HCT116 (cell line): ENCODE results near the gene ESRRG. TPM values are rescaled to one million over a fixed set of nuclear protein-coding genes. Genes with fewer than 3 reads are reported as not detected.

ENCODE experiments used
- ATAC-seq: fragments of 200-7000 bp; cut with Tn5 transposase; 2 replicates; pipeline ENCODE4 v1.9.1; 2020; ENCODE audit warnings: mild to moderate bottlenecking, moderate library complexity
- BruUV-seq: library from RNA; stranded (reverse); fragments of 400-500 nt; replicated peaks from 2 replicates; lab custom pipeline; 2021; lab: Mats Ljungman, UMichigan
- CTCF ChIA-PET: fragments of 300-600 bp; sonication (Branson Sonifier 250); formaldehyde crosslinking; loops from one replicate; lab custom pipeline; 2021; ENCODE audit warnings: antibody characterized with exemption; lab: Charles Lee
- POLR2A ChIA-PET: fragments of 300-600, 350-600 bp; sonication (Branson Sonifier 250); formaldehyde crosslinking; loops from one replicate; lab custom pipeline; 2021; ENCODE audit warnings: antibody characterized with exemption; lab: Charles Lee
- RAD21 ChIA-PET, 2 experiments: fragments of 300-600 bp; sonication (Branson Sonifier 250); formaldehyde crosslinking; loops; one replicate each; lab custom pipeline; 2023; ENCODE audit warnings: low total read pairs in 2 of 2; ENCODE audit not compliant: uncharacterized antibody in 2 of 2, unreplicated experiment in 2 of 2, low non-redundant PET in 1 of 2; lab: Charles Lee
- DNase-seq: peaks from one replicate; pipeline ENCODE4 v3.0.0-alpha.2; 2010; ENCODE audit warnings: low read depth, low spot score
- H2AFZ ChIP-seq: fragments of 200-600 bp; shearing (Covaris generic), sonication (generic); 2 replicates; pipeline ENCODE4 v1.6.1; 2017; ENCODE audit warnings: low read depth, mixed run types, mixed read lengths, antibody characterized with exemption, low read length; ENCODE audit not compliant: poor library complexity, severe bottlenecking
- H3K27ac ChIP-seq: 2 replicates; pipeline ENCODE4 v1.5.1; 2012; ENCODE audit warnings: low read depth, low read length
- H3K27me3 ChIP-seq: fragments of 200-600 bp; sonication (generic); 2 replicates; pipeline ENCODE4 v1.6.1; 2016; ENCODE audit warnings: mixed run types, low read length, mixed read lengths; ENCODE audit not compliant: insufficient read depth
- H3K36me3 ChIP-seq, 2 experiments: fragments of 200-500 bp in 1 of 2; fragments of 200-600 bp in 1 of 2; sonication (Bioruptor generic) in 1 of 2; sonication (generic) in 1 of 2; 2 replicates each; pipeline versions ENCODE4 v1.5.1 to v1.6.1; 2014 to 2016; ENCODE audit warnings: low read length in 2 of 2, inconsistent platforms in 1 of 2, mixed read lengths in 1 of 2, mixed run types in 1 of 2; ENCODE audit not compliant: insufficient read depth in 2 of 2, control insufficient read depth in 1 of 2
- H3K4me1 ChIP-seq, 2 experiments: fragments of 200-600 bp in 1 of 2; sonication (generic) in 1 of 2; 2 replicates each; pipeline versions ENCODE4 v1.5.1 to v1.6.1; 2012 to 2017; ENCODE audit warnings: low read length in 2 of 2, inconsistent platforms in 1 of 2, mild to moderate bottlenecking in 1 of 2, mixed read lengths in 1 of 2, mixed run types in 1 of 2, moderate library complexity in 1 of 2; ENCODE audit not compliant: insufficient read depth in 2 of 2, control insufficient read depth in 1 of 2
- H3K4me2 ChIP-seq: fragments of 200-600 bp; sonication (generic); 2 replicates; pipeline ENCODE4 v1.6.1; 2017; ENCODE audit warnings: mixed run types, low read length, mixed read lengths
- H3K4me3 ChIP-seq, 2 experiments: fragments of 200-600 bp in 1 of 2; sonication (generic) in 1 of 2; replicated peaks in 1 of 2; 2 replicates each; pipeline ENCODE4 v1.5.1; 2011 to 2016; ENCODE audit warnings: low read length in 2 of 2, control low read depth in 1 of 2, low read depth in 1 of 2, mild to moderate bottlenecking in 1 of 2, mixed read lengths in 1 of 2, mixed run types in 1 of 2
- H3K79me2 ChIP-seq: fragments of 200-600 bp; sonication (generic); 2 replicates; pipeline ENCODE4 v1.6.1; 2017; ENCODE audit warnings: mild to moderate bottlenecking, mixed run types, low read length, moderate library complexity, mixed read lengths; ENCODE audit not compliant: insufficient read depth
- H3K9ac ChIP-seq: fragments of 200-600 bp; sonication (generic); 2 replicates; pipeline ENCODE4 v1.6.1; 2016; ENCODE audit warnings: low read length, mixed read lengths
- H3K9me2 ChIP-seq: fragments of 200-600 bp; sonication (generic), shearing (Covaris generic); 2 replicates; pipeline ENCODE4 v1.6.1; 2017; ENCODE audit warnings: mixed run types, mild to moderate bottlenecking, moderate library complexity; ENCODE audit not compliant: insufficient read depth
- H3K9me3 ChIP-seq, 2 experiments: fragments of 200-500 bp in 1 of 2; fragments of 200-600 bp in 1 of 2; sonication (Bioruptor generic) in 1 of 2; sonication (generic) in 1 of 2; 2 replicates each; pipeline ENCODE4 v1.6.1; 2014 to 2017; ENCODE audit warnings: low read length in 2 of 2, mixed read lengths in 2 of 2, inconsistent platforms in 1 of 2, low read depth in 1 of 2, mild to moderate bottlenecking in 1 of 2, mixed run types in 1 of 2, moderate library complexity in 1 of 2; ENCODE audit not compliant: control insufficient read depth in 1 of 2, insufficient read depth in 1 of 2
- H4K20me1 ChIP-seq: fragments of 200-600 bp; sonication (generic), shearing (Covaris generic); 2 replicates; pipeline ENCODE4 v1.6.1; 2017; ENCODE audit warnings: mixed run types, mild to moderate bottlenecking, moderate library complexity; ENCODE audit not compliant: insufficient read depth
- CEBPB ChIP-seq: IDR thresholded peaks from 2 replicates; pipeline ENCODE4 v1.6.1; 2012; ENCODE audit warnings: low read depth
- EGR1 ChIP-seq: IDR thresholded peaks from 2 replicates; pipeline ENCODE4 v1.6.1; 2012; ENCODE audit warnings: low read depth
- ELF1 ChIP-seq: IDR thresholded peaks from 2 replicates; pipeline ENCODE4 v1.6.1; 2012; ENCODE audit warnings: low read depth, borderline replicate concordance
- EZH2 ChIP-seq: fragments of 200-600 bp; sonication (generic); IDR thresholded peaks from 2 replicates; pipeline ENCODE4 v1.6.1; 2017; ENCODE audit warnings: antibody characterized with exemption, mixed run types
- EZH2phosphoT487 ChIP-seq: fragments of 200-600 bp; IDR thresholded peaks from 2 replicates; pipeline ENCODE4 v1.6.1; 2018; ENCODE audit warnings: antibody characterized with exemption, borderline replicate concordance
- FOSL1 ChIP-seq: IDR thresholded peaks from 2 replicates; pipeline ENCODE4 v1.6.1; 2012; ENCODE audit warnings: low read depth
- POLR2AphosphoS5 ChIP-seq: IDR thresholded peaks from 2 replicates; pipeline ENCODE4 v1.6.1; 2011; ENCODE audit warnings: mild to moderate bottlenecking, low read depth, low read length, moderate library complexity
- RAD21 ChIP-seq: IDR thresholded peaks from 2 replicates; pipeline ENCODE4 v1.6.1; 2012; ENCODE audit warnings: low read depth, mild to moderate bottlenecking
- SIN3A ChIP-seq: IDR thresholded peaks from 2 replicates; pipeline ENCODE4 v1.6.1; 2012; ENCODE audit warnings: low read depth
- SP1 ChIP-seq: IDR thresholded peaks from 2 replicates; pipeline ENCODE4 v1.6.1; 2012; ENCODE audit warnings: low read depth
- TCF7L2 ChIP-seq: IDR thresholded peaks from 2 replicates; pipeline ENCODE4 v1.7.0; 2011; ENCODE audit warnings: borderline replicate concordance, inconsistent platforms; ENCODE audit not compliant: insufficient read depth, insufficient read length; ENCODE audit errors: extremely low read depth
- ZFX ChIP-seq: fragments of 450-650 bp; IDR thresholded peaks from 2 replicates; pipeline ENCODE4 v1.6.1; 2017
- ZNF274 ChIP-seq: fragments of 200-500 bp; sonication (Bioruptor generic); IDR thresholded peaks from 2 replicates; pipeline ENCODE4 v1.6.1; 2014; ENCODE audit warnings: mild to moderate bottlenecking, low read depth, low read length, inconsistent platforms
- intact Hi-C: fragments of 100-400 bp; cut with micrococcal nuclease; formaldehyde crosslinking; loops from 2 replicates; pipeline ENCODE4 v1.10.0; 2022
- total RNA-seq: library from RNA; stranded (reverse); gene quantifications from one replicate; pipeline ENCODE4 v1.2.1, GENCODE V29; 2021; ENCODE audit not compliant: unreplicated experiment
- TF ChIP-seq, protein P1 (sequence below), 3 experiments: fragments of 200-600 bp in 1 of 3; sonication (generic) in 1 of 3; IDR thresholded peaks in 2 of 3; conservative IDR thresholded peaks in 1 of 3; 2 replicates each; pipeline ENCODE4 v1.5.1; 2012 to 2017; ENCODE audit warnings: low read depth in 2 of 3, low read length in 2 of 3, antibody characterized with exemption in 1 of 3, borderline replicate concordance in 1 of 3, control low read depth in 1 of 3, mild to moderate bottlenecking in 1 of 3, mixed read lengths in 1 of 3, mixed run types in 1 of 3, moderate library complexity in 1 of 3; ENCODE audit not compliant: insufficient read depth in 1 of 3
- TF ChIP-seq, protein P2 (sequence below): IDR thresholded peaks from 2 replicates; pipeline ENCODE4 v1.6.1; 2012

Gene ESRRG
- total RNA-seq, 1 experiment from 2014 or later = not detected

DNA sequence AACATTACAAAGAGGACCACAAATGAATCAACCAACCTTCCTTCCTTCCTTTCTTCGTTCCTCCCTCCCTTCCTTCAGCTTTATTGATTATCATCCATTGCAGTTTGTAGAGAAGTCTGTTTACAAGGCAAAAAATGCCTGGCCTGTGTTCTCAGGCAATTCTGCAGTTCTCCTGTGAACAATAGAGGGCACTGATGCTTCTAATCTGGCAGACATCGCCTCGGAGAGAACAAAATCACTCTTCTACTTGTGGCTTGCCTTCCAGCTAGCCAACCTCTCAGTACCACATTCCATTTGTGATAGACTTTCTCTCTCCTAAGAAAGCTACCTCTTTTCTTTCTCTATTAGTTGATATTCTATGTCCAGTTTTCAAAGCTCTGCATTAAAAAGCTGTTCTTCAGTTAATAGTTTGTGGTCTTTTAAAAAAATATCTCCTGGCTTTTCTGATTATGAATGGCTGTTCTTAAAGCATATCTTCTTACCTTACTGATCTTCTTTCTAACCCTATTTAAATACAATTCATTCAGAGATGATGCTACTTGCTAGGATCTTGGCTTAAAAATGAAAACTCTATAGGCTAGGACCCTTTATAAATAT is 26.9 kb upstream of the ESRRG start:
- H3K36me3 ChIP-seq = no peaks in the 10 kb centered on the region
- CTCF ChIA-PET = no interaction called here
- H4K20me1 ChIP-seq = no peaks in the 10 kb centered on the region
- no peak overlapping the region for H2AFZ ChIP-seq
- intact Hi-C loops = loop anchor here (5.0 kb wide), 1 partner anchor 582 kb away; no protein-coding TSS in a partner anchor
- DNase-seq (no peak), ATAC-seq (no peak; the same call in 1 of the 2 replicates)
- no peak overlapping the region for H3K4me3 ChIP-seq
- POLR2A ChIA-PET = no interaction called here
- no peak overlapping the region for H3K9ac ChIP-seq
- no TSS peak for BruUV-seq
- H3K9me3 ChIP-seq = no peaks in the 10 kb centered on the region
- no peak overlapping the region for H3K27ac ChIP-seq
- TF ChIP-seq ZFX (no peak), RAD21 (peak; percentile 43)
- TF ChIP-seq, protein P1, sequence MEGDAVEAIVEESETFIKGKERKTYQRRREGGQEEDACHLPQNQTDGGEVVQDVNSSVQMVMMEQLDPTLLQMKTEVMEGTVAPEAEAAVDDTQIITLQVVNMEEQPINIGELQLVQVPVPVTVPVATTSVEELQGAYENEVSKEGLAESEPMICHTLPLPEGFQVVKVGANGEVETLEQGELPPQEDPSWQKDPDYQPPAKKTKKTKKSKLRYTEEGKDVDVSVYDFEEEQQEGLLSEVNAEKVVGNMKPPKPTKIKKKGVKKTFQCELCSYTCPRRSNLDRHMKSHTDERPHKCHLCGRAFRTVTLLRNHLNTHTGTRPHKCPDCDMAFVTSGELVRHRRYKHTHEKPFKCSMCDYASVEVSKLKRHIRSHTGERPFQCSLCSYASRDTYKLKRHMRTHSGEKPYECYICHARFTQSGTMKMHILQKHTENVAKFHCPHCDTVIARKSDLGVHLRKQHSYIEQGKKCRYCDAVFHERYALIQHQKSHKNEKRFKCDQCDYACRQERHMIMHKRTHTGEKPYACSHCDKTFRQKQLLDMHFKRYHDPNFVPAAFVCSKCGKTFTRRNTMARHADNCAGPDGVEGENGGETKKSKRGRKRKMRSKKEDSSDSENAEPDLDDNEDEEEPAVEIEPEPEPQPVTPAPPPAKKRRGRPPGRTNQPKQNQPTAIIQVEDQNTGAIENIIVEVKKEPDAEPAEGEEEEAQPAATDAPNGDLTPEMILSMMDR (IDR thresholded peaks at IDR 0.05 in 2 of 3, conservative IDR thresholded peaks at IDR 0.05 in 1 of 3; ENCODE audit: borderline replicate concordance in 1 of 3, insufficient read depth in 1 of 3, low read depth in 2 of 3, low read length in 2 of 3) = peak in 2 of 3 experiments; percentile 27 to 50; a peak in 4 of 6 replicates
- TF ChIP-seq, all 23 proteins: peak for 2
- Histone ChIP-seq H3K9me2 (no peaks in the 10 kb centered on the region), H3K4me1 (no peaks in the 10 kb centered on the region), H3K27me3 (no peaks in the 10 kb centered on the region; the same call in 1 of the 2 replicates), H3K4me2 (no peak overlapping the region), H3K79me2 (no peaks in the 10 kb centered on the region)
- RAD21 ChIA-PET = no interaction called here

DNA sequence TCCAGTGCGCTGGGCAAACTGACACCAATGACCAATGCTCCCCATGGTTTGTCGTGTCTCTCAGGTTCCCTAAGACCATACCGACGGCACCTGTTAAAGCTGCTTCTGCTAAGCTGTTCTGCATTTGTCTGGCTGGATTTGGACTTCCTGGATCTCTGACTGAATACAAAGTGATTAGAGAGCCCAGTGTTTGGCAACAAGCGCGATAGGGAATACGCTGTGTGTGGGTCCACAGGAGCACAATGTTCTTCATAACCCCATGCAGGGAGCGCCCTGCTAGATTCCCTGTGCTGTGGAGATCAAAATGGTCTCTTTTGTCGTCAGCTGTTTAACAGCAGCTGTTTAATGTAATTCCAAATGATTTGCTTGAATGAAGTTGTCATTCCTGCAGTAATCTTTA is 26.0 kb upstream of the ESRRG start:
- RAD21 ChIA-PET = no interaction called here
- no TSS peak for BruUV-seq
- no peak overlapping the region for H2AFZ ChIP-seq
- no peaks in the 10 kb centered on the region for H3K9me3 ChIP-seq
- no peak for DNase-seq
- no peak for ATAC-seq
- H3K79me2 ChIP-seq = no peaks in the 10 kb centered on the region
- no peak overlapping the region for H3K9ac ChIP-seq
- H3K4me1 ChIP-seq = no peaks in the 10 kb centered on the region
- intact Hi-C loops = no loop called here
- no peaks in the 10 kb centered on the region for H3K36me3 ChIP-seq
- no peak overlapping the region for H3K4me2 ChIP-seq
- POLR2A ChIA-PET = no interaction called here
- CTCF ChIA-PET = no interaction called here
- no peak overlapping the region for H3K4me3 ChIP-seq
- H3K9me2 ChIP-seq = no peaks in the 10 kb centered on the region
- TF ChIP-seq, protein P2, sequence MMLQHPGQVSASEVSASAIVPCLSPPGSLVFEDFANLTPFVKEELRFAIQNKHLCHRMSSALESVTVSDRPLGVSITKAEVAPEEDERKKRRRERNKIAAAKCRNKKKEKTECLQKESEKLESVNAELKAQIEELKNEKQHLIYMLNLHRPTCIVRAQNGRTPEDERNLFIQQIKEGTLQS = no peak
- no peak for TF ChIP-seq ZNF274
- no peak for TF ChIP-seq EZH2phosphoT487
- TF ChIP-seq CEBPB = no peak
- no peak for TF ChIP-seq POLR2AphosphoS5
- no peak for TF ChIP-seq ELF1
- no peak for TF ChIP-seq SIN3A
- TF ChIP-seq SP1 = no peak
- no peak for TF ChIP-seq FOSL1
- no peak for TF ChIP-seq TCF7L2
- no peak for TF ChIP-seq EGR1
- TF ChIP-seq EZH2 = no peak
- no peak overlapping the region for H3K27ac ChIP-seq
- H4K20me1 ChIP-seq = no peaks in the 10 kb centered on the region
- H3K27me3 ChIP-seq = no peaks in the 10 kb centered on the region; the same call in 1 of the 2 replicates
